Measurements from ENCODE around the gene STK32B.

DNA sequence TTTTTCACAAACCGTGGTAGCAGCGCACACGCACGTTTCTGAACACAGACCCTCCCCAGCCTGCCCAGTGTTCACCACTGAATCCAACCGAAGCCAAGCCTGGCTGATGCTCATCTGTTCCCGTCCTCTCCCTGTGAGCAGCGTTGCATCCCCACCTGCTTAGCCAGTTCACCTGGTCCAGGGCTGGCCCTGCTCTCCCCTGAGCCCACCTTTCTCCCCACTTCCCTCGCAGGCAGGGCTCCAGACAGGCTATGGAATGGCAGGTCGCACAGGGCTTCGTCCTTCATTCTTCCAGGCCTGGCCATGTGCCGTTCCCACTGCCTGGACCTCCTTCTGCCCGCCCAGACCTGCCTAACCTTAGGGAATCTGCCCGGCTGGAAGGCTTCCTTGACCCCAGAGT is 410.2 kb downstream of the STK32B start:
- TF ChIP-seq, protein P1, sequence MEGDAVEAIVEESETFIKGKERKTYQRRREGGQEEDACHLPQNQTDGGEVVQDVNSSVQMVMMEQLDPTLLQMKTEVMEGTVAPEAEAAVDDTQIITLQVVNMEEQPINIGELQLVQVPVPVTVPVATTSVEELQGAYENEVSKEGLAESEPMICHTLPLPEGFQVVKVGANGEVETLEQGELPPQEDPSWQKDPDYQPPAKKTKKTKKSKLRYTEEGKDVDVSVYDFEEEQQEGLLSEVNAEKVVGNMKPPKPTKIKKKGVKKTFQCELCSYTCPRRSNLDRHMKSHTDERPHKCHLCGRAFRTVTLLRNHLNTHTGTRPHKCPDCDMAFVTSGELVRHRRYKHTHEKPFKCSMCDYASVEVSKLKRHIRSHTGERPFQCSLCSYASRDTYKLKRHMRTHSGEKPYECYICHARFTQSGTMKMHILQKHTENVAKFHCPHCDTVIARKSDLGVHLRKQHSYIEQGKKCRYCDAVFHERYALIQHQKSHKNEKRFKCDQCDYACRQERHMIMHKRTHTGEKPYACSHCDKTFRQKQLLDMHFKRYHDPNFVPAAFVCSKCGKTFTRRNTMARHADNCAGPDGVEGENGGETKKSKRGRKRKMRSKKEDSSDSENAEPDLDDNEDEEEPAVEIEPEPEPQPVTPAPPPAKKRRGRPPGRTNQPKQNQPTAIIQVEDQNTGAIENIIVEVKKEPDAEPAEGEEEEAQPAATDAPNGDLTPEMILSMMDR (IDR thresholded peaks at IDR 0.05), result no peak
- no peak for TF ChIP-seq POLR2A (IDR thresholded peaks at IDR 0.05)
